DOHH2 (cell line): ENCODE measurements around the gene GALNT2.

ENCODE experiments used
- H3F3A ChIP-seq: fragments of 200-600 bp; sonication (generic), shearing (Covaris generic); 2 replicates; pipeline ENCODE4 v1.6.0; 2016; ENCODE audit warnings: antibody characterized with exemption, mild to moderate bottlenecking; ENCODE audit not compliant: control insufficient read depth, insufficient read depth
- H3K27ac ChIP-seq: fragments of 200-600 bp; sonication (generic); 2 replicates; pipeline ENCODE4 v1.5.1; 2014; ENCODE audit warnings: low read depth, mild to moderate bottlenecking, low read length, moderate library complexity
- H3K27me3 ChIP-seq: fragments of 200-600 bp; sonication (generic); 2 replicates; pipeline ENCODE4 v1.6.1; 2014; ENCODE audit warnings: mild to moderate bottlenecking, low read length, mixed read lengths; ENCODE audit not compliant: control insufficient read depth
- H3K36me3 ChIP-seq: fragments of 200-600 bp; sonication (generic); 2 replicates; pipeline ENCODE4 v1.6.1; 2014; ENCODE audit warnings: mild to moderate bottlenecking, low read length, moderate library complexity, mixed read lengths; ENCODE audit not compliant: control insufficient read depth
- H3K4me1 ChIP-seq: fragments of 200-600 bp; sonication (generic); 2 replicates; pipeline ENCODE4 v1.6.1; 2014; ENCODE audit warnings: mild to moderate bottlenecking, low read length, mixed read lengths; ENCODE audit not compliant: control insufficient read depth
- H3K4me2 ChIP-seq: fragments of 200-600 bp; sonication (generic); 2 replicates; pipeline ENCODE4 v1.6.0; 2014; ENCODE audit warnings: mild to moderate bottlenecking, low read length, moderate library complexity
- H3K4me3 ChIP-seq: fragments of 200-600 bp; sonication (generic); 2 replicates; pipeline ENCODE4 v1.5.1; 2014; ENCODE audit warnings: mild to moderate bottlenecking, low read length, mixed read lengths
- H3K79me2 ChIP-seq: fragments of 200-600 bp; sonication (generic); 2 replicates; pipeline ENCODE4 v1.6.1; 2014; ENCODE audit warnings: mild to moderate bottlenecking, low read length, mixed read lengths; ENCODE audit not compliant: control insufficient read depth
- H3K9me2 ChIP-seq: fragments of 200-600 bp; sonication (generic); replicated peaks from 2 replicates; pipeline ENCODE4 v1.6.1; 2014; ENCODE audit warnings: mild to moderate bottlenecking, low read length, mixed read lengths; ENCODE audit not compliant: control insufficient read depth
- H3K9me3 ChIP-seq: fragments of 200-600 bp; sonication (generic); 2 replicates; pipeline ENCODE4 v1.6.1; 2014; ENCODE audit warnings: antibody characterized with exemption, low read length, mixed read lengths; ENCODE audit not compliant: control insufficient read depth, insufficient read depth
- H4K20me1 ChIP-seq: fragments of 200-600 bp; sonication (generic); 2 replicates; pipeline ENCODE4 v1.6.0; 2014; ENCODE audit warnings: low read depth, mild to moderate bottlenecking, antibody characterized with exemption, low read length, moderate library complexity; ENCODE audit not compliant: control insufficient read depth, insufficient read depth
- EZH2phosphoT487 ChIP-seq: fragments of 200-600 bp; sonication (generic); IDR thresholded peaks from 2 replicates; pipeline ENCODE4 v1.6.1; 2017; ENCODE audit warnings: borderline replicate concordance, mild to moderate bottlenecking, antibody characterized with exemption, low read length, moderate library complexity, mixed read lengths
- TF ChIP-seq, protein P1 (sequence below): fragments of 200-600 bp; sonication (generic); IDR thresholded peaks from one replicate; pipeline ENCODE4 v1.5.1; 2014; ENCODE audit warnings: antibody characterized with exemption, mild to moderate bottlenecking, low read depth, low read length; ENCODE audit not compliant: poor library complexity, severe bottlenecking

Gene GALNT2

DNA sequence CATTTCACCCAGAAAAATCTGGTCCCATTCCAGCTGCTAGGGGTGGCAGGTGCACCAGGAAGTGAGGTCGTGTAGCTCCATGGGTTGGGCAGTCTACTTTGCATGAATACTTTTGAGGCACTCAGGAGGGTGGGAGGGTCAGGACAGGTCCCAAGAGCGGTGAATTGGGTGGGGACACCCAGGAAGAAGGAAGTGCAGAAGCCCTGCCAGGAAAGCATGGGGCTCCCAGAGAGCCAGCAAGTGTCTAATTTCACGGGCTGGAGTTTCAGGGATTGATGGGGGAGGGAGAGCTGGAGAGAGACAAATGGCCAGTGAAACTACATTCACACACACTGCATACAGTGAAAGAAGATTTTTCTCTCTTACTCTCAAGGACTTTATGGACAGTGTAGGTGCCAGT lies 137.8 kb downstream of the GALNT2 start:
- H3K79me2 ChIP-seq, result no peaks in the 10 kb centered on the region
- no peak for TF ChIP-seq EZH2phosphoT487
- TF ChIP-seq, protein P1, sequence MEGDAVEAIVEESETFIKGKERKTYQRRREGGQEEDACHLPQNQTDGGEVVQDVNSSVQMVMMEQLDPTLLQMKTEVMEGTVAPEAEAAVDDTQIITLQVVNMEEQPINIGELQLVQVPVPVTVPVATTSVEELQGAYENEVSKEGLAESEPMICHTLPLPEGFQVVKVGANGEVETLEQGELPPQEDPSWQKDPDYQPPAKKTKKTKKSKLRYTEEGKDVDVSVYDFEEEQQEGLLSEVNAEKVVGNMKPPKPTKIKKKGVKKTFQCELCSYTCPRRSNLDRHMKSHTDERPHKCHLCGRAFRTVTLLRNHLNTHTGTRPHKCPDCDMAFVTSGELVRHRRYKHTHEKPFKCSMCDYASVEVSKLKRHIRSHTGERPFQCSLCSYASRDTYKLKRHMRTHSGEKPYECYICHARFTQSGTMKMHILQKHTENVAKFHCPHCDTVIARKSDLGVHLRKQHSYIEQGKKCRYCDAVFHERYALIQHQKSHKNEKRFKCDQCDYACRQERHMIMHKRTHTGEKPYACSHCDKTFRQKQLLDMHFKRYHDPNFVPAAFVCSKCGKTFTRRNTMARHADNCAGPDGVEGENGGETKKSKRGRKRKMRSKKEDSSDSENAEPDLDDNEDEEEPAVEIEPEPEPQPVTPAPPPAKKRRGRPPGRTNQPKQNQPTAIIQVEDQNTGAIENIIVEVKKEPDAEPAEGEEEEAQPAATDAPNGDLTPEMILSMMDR, result no peak
- no peaks in the 10 kb centered on the region for H4K20me1 ChIP-seq
- no peaks in the 10 kb centered on the region for H3K9me3 ChIP-seq
- H3K27ac ChIP-seq, result no peak overlapping the region
- H3K4me1 ChIP-seq, result peaks cover 20% of the 10 kb centered on the region
- peaks cover 15% of the 10 kb centered on the region for H3K36me3 ChIP-seq
- H3K9me2 ChIP-seq, result no peaks in the 10 kb centered on the region
- no peak overlapping the region for H3K4me2 ChIP-seq
- H3K27me3 ChIP-seq, result no peaks in the 10 kb centered on the region
- H3F3A ChIP-seq, result no peaks in the 10 kb centered on the region
- H3K4me3 ChIP-seq, result no peak overlapping the region

DNA sequence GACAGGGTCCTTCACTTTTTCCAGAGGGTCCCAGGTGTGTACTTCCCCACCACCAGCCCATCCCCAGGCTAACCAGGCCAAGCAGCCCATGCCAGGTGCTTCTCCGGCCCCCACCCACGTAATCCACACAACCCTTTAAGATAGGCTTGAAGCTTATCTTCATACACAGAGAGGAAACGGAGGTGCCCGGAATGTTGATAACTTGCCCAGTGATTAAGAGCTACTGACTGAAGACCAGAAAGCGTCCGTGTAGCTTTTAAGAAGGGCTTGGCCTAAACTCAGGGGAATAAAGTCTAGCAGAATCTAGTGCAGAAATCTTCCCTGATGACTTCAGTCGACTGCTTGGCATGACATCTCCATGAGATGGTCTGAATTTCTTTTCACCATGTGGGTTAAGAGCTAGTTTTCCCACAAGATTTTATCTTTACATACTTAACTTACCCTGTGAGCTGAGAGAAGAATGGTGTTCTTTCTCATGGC lies 138.7 kb downstream of the GALNT2 start:
- H3K4me2 ChIP-seq, result no peak overlapping the region
- no peaks in the 10 kb centered on the region for H3K9me2 ChIP-seq
- no peak overlapping the region for H3K4me3 ChIP-seq
- peaks cover 21% of the 10 kb centered on the region for H3K4me1 ChIP-seq
- no peaks in the 10 kb centered on the region for H3K9me3 ChIP-seq
- H3K27ac ChIP-seq, result no peak overlapping the region
- 0 out of 2 replicates have a peak, but pooled peaks cover 7% of the 10 kb centered on the region for H3F3A ChIP-seq
- peaks cover 15% of the 10 kb centered on the region for H3K36me3 ChIP-seq
- H3K79me2 ChIP-seq, result no peaks in the 10 kb centered on the region
- H3K27me3 ChIP-seq, result no peaks in the 10 kb centered on the region
- TF ChIP-seq EZH2phosphoT487, result no peak
- TF ChIP-seq, protein P1, result no peak
- H4K20me1 ChIP-seq, result no peaks in the 10 kb centered on the region

DNA sequence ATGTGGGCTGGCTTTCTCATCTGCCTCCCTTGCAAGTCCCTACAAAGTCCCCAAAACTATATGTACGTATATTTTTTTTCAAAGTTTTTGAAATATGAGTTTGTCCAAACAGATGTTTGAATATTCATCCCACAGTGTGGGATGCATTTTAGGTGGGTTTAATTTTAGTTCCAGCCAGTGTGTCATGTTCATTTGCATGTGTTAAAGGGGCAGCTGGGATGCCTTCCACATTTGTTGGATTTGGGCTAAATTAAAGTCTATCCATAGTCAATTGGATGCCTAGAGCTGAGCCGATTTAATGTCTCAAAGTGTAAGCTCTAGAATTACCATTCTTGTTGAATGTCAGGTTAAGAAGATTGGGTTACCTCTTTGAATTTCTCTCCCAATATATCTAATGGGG lies 139.2 kb downstream of the GALNT2 start:
- Histone ChIP-seq H3K9me2 (no peaks in the 10 kb centered on the region), H3K4me1 (peaks cover 24% of the 10 kb centered on the region), H3K27ac (no peak overlapping the region), H4K20me1 (no peaks in the 10 kb centered on the region), H3F3A (0 out of 2 replicates have a peak, but pooled peaks cover 7% of the 10 kb centered on the region), H3K27me3 (no peaks in the 10 kb centered on the region), H3K79me2 (no peaks in the 10 kb centered on the region), H3K4me3 (no peak overlapping the region), H3K4me2 (no peak overlapping the region), H3K9me3 (no peaks in the 10 kb centered on the region), H3K36me3 (peaks cover 15% of the 10 kb centered on the region)
- no peak for TF ChIP-seq EZH2phosphoT487
- TF ChIP-seq, protein P1, result no peak

DNA sequence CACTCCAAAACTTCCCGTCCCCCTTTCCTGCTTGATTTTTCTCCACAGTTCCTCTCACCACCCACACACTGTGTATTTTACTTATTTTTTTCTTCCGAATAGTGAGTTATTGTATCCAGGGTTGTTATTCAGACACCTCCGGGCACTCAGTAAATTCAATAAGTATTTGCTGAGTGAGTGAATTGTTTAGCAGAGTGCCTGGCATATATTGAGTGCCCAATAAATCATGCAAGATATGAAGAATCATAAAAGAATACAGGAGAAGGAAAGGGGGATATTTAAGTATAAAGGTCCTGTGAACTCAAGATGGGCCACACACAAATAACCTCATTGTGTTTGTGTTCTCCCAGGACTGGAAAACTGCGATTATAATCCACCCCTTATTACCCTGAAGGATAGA lies 139.9 kb downstream of the GALNT2 start:
- Histone ChIP-seq H3K27ac (no peak overlapping the region), H3K4me2 (no peak overlapping the region), H3K4me1 (peaks cover 32% of the 10 kb centered on the region), H3K4me3 (no peak overlapping the region), H3K79me2 (peaks cover 4% of the 10 kb centered on the region; the same call in 1 of the 2 replicates), H3K9me3 (no peaks in the 10 kb centered on the region), H3K9me2 (no peaks in the 10 kb centered on the region), H3F3A (peaks cover 7% of the 10 kb centered on the region; the same call in 1 of the 2 replicates), H4K20me1 (no peaks in the 10 kb centered on the region), H3K36me3 (peaks cover 15% of the 10 kb centered on the region), H3K27me3 (no peaks in the 10 kb centered on the region)
- TF ChIP-seq, protein P1, result no peak
- TF ChIP-seq EZH2phosphoT487, result no peak
